ENCODE data around the gene SGMS1.

SGMS1 gene

GRCh38 chr10:50392966-50393718, 230.6 kb downstream of the SGMS1 start:
- TF ChIP-seq, protein P1, sequence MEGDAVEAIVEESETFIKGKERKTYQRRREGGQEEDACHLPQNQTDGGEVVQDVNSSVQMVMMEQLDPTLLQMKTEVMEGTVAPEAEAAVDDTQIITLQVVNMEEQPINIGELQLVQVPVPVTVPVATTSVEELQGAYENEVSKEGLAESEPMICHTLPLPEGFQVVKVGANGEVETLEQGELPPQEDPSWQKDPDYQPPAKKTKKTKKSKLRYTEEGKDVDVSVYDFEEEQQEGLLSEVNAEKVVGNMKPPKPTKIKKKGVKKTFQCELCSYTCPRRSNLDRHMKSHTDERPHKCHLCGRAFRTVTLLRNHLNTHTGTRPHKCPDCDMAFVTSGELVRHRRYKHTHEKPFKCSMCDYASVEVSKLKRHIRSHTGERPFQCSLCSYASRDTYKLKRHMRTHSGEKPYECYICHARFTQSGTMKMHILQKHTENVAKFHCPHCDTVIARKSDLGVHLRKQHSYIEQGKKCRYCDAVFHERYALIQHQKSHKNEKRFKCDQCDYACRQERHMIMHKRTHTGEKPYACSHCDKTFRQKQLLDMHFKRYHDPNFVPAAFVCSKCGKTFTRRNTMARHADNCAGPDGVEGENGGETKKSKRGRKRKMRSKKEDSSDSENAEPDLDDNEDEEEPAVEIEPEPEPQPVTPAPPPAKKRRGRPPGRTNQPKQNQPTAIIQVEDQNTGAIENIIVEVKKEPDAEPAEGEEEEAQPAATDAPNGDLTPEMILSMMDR (IDR thresholded peaks at IDR 0.05; ENCODE audit: unreplicated experiment in 3 of 3): no peak
- no peaks in the 10 kb centered on the region for H3K27me3 Mint-ChIP-seq (ENCODE audit: low read depth)
- no peaks in the 10 kb centered on the region for H3K9me3 Mint-ChIP-seq
- no peaks in the 10 kb centered on the region for H3K36me3 Mint-ChIP-seq (ENCODE audit: low read depth)
- no peak overlapping the region for H3K4me3 Mint-ChIP-seq
- no peak overlapping the region for H3K27ac Mint-ChIP-seq
- no peaks in the 10 kb centered on the region for H3K4me1 Mint-ChIP-seq

DNA sequence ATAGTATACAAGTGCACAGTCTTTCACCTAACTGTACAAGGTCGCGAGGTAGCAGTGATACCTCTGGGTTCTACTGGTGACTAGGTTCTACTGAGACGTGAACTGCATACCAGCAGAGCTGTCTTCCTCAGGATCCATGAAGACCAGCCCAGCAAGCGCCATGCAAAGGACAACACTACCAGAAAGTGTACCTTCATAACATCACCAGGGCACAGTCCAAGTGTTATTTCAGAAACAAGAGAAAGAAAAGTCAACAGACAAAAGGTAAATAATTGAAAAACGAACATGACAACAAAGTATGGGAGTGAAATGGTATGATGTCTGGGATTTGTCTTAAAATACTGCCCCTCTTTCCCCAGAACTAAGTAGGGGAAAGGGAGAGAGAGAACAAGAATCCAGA, 231.3 kb downstream of the SGMS1 start:
- Mint-ChIP-seq H3K27ac (no peak overlapping the region), H3K4me3 (no peak overlapping the region), H3K36me3 (ENCODE audit: low read depth) (no peaks in the 10 kb centered on the region), H3K27me3 (ENCODE audit: low read depth) (no peaks in the 10 kb centered on the region), H3K4me1 (no peaks in the 10 kb centered on the region), H3K9me3 (no peaks in the 10 kb centered on the region)
- TF ChIP-seq, protein P1 (IDR thresholded peaks at IDR 0.05; ENCODE audit: unreplicated experiment in 3 of 3): no peak

DNA sequence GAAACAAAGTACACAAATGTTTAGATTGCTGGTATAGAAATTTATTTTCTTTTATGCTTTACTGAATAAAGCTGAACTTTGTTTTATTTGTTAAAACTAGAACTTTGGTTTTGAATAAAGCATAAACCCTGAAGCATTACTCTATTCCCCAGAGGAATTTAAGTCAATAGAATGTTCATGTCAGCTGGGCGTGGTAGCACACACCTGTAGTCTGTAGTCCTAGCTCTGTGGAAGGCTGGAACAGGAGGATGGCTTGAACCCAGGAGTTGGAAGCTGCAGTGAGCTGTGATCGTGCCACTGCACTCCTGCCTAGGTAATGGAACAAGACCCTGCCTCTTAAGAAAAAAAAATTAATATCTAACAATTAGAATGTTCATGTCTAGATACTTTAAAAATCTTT, 233.5 kb downstream of the SGMS1 start:
- H3K4me3 Mint-ChIP-seq: no peak overlapping the region
- no peaks in the 10 kb centered on the region for H3K27me3 Mint-ChIP-seq (ENCODE audit: low read depth)
- TF ChIP-seq, protein P1 (IDR thresholded peaks at IDR 0.05; ENCODE audit: unreplicated experiment in 3 of 3): no peak
- H3K4me1 Mint-ChIP-seq: peaks cover 9% of the 10 kb centered on the region
- H3K9me3 Mint-ChIP-seq: no peaks in the 10 kb centered on the region
- no peaks in the 10 kb centered on the region for H3K36me3 Mint-ChIP-seq (ENCODE audit: low read depth)
- no peak overlapping the region for H3K27ac Mint-ChIP-seq

DNA sequence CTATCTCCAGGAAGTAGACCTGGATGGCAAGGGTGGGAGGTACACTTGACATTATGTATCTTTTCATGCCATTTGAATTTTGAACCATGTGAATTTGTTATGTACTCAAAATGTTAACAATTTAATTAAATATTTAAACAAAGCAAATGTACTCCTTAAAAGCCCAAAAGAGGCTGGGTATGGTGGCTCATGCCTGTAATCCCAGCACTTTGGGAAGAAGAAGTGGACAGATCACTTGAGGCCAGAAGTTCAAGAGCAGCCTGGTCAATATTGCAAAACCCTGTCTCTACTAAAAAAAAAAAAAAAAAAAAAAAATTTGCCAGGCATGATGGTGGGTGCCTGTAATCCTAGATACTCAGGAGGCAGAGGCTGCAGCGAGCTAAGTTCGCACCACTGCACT, 235.6 kb downstream of the SGMS1 start:
- no peak overlapping the region for H3K4me3 Mint-ChIP-seq
- no peak overlapping the region for H3K27ac Mint-ChIP-seq

DNA sequence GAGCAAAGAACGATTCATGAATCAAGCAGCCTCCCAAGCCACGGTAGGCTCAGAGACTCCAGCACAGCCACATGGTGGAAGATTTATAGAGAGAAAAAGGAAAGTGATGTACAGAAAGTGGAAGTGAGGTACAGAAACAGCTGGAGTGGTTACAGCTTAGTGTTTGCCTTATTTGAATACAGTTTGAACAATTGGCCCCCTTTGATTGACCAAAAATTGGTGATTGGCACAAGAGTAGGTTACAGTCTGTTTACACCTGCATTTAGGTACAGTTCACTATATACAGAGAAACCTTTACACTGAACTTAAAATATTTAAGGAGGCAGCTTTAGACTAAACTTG, 236.1 kb downstream of the SGMS1 start:
- TF ChIP-seq, protein P1 (IDR thresholded peaks at IDR 0.05; ENCODE audit: unreplicated experiment in 3 of 3): no peak
- no peaks in the 10 kb centered on the region for H3K36me3 Mint-ChIP-seq (ENCODE audit: low read depth)
- peaks cover 10% of the 10 kb centered on the region for H3K4me1 Mint-ChIP-seq

More for the DNA sequence above, 235.6 kb downstream of the SGMS1 start:
- Mint-ChIP-seq H3K36me3 (ENCODE audit: low read depth) (no peaks in the 10 kb centered on the region), H3K27me3 (ENCODE audit: low read depth) (no peaks in the 10 kb centered on the region), H3K9me3 (no peaks in the 10 kb centered on the region), H3K4me1 (peaks cover 9% of the 10 kb centered on the region)
- TF ChIP-seq, protein P1 (IDR thresholded peaks at IDR 0.05; ENCODE audit: unreplicated experiment in 3 of 3): no peak

More for the DNA sequence above, 236.1 kb downstream of the SGMS1 start:
- H3K27me3 Mint-ChIP-seq (ENCODE audit: low read depth): no peaks in the 10 kb centered on the region
- H3K9me3 Mint-ChIP-seq: no peaks in the 10 kb centered on the region
- no peak overlapping the region for H3K4me3 Mint-ChIP-seq
- no peak overlapping the region for H3K27ac Mint-ChIP-seq
